HG03469 (cell line): ENCODE results near the gene GHR.
"Not testable (repeated sequence)": the region's sequence is repeated elsewhere in the genome, so short reads cannot be mapped to it uniquely, and the experiment has no call there.

Experiments
- ATAC-seq: cut with Tn5 transposase; IDR thresholded peaks from one replicate; pipeline ENCODE4 v1.9.1; 2021; ENCODE audit warnings: mild to moderate bottlenecking, moderate library complexity, moderate number of reproducible peaks; ENCODE audit not compliant: unreplicated experiment

The GHR gene

GRCh38 chr5:42638972-42639371, 215.7 kb downstream of the GHR start:
- ATAC-seq, result no peak

- ATAC-seq, result no peak
These were observed 217.6 kb downstream of the GHR start for GRCh38 chr5:42640835-42641234.

GRCh38 chr5:42641336-42642005, 218.2 kb downstream of the GHR start:
- no peak for ATAC-seq

GRCh38 chr5:42642006-42642405, 218.8 kb downstream of the GHR start:
- no peak for ATAC-seq

- ATAC-seq, result no peak
These were observed 220.1 kb downstream of the GHR start for GRCh38 chr5:42643360-42643759.

GRCh38 chr5:42645138-42645537, 221.9 kb downstream of the GHR start:
- ATAC-seq, result no peak

- ATAC-seq, result no peak
These were observed 224.8 kb downstream of the GHR start for GRCh38 chr5:42648036-42648435.

- ATAC-seq, result no peak
These were observed 225.7 kb downstream of the GHR start for GRCh38 chr5:42648915-42649314.

- no peak for ATAC-seq
These were observed 226.8 kb downstream of the GHR start for GRCh38 chr5:42650084-42650483.

- no peak for ATAC-seq
These were observed 230.5 kb downstream of the GHR start for GRCh38 chr5:42653705-42654104.

- no peak for ATAC-seq
These were observed 231.4 kb downstream of the GHR start for GRCh38 chr5:42654645-42655044.

GRCh38 chr5:42655982-42656650, 232.9 kb downstream of the GHR start:
- no peak for ATAC-seq

- no peak for ATAC-seq
These were observed 233.4 kb downstream of the GHR start for GRCh38 chr5:42656651-42657015.

- ATAC-seq, result not testable (repeated sequence)
These were observed 236.6 kb downstream of the GHR start for GRCh38 chr5:42659869-42660268.

GRCh38 chr5:42665857-42666256, 242.6 kb downstream of the GHR start:
- ATAC-seq, result no peak

- no peak for ATAC-seq
These were observed 243.6 kb downstream of the GHR start for GRCh38 chr5:42666869-42667268.

- ATAC-seq, result no peak
These were observed 245.0 kb downstream of the GHR start for GRCh38 chr5:42668254-42668653.

GRCh38 chr5:42672925-42673324, 249.7 kb downstream of the GHR start:
- ATAC-seq, result no peak

- ATAC-seq, result no peak
These were observed 252.4 kb downstream of the GHR start for GRCh38 chr5:42675602-42676001.

- no peak for ATAC-seq
These were observed 253.1 kb downstream of the GHR start for GRCh38 chr5:42676362-42676761.

GRCh38 chr5:42677156-42677842, 254.1 kb downstream of the GHR start:
- ATAC-seq, result no peak

- no peak for ATAC-seq
These were observed 256.8 kb downstream of the GHR start for GRCh38 chr5:42680046-42680445.
